ENCODE results near the gene ATP6V1A.
"Not testable (repeated sequence)": the region's sequence is repeated elsewhere in the genome, so short reads cannot be mapped to it uniquely, and the experiment has no call there.

The ATP6V1A gene

GRCh38 chr3:113850391-113850790 is 103.6 kb downstream of the ATP6V1A start:
- H3K9ac ChIP-seq (ENCODE audit: low read length); DNase-seq (ENCODE audit: low read depth); H3K9me3 ChIP-seq (ENCODE audit: control insufficient read depth, low read length); H3K36me3 ChIP-seq (ENCODE audit: control insufficient read depth, insufficient read depth, low read length, severe bottlenecking); H3K4me3 ChIP-seq (ENCODE audit: low read length); H3K27me3 ChIP-seq (replicated peaks; ENCODE audit: control insufficient read depth, insufficient read depth, low read length); H3K4me1 ChIP-seq (ENCODE audit: control insufficient read depth, insufficient read depth, low read length): not testable (repeated sequence)

- DNase-seq (ENCODE audit: low read depth), result no peak
Observed at GRCh38 chr3:113852506-113852905, 105.7 kb downstream of the ATP6V1A start.

More at GRCh38 chr3:113852506-113852905, 105.7 kb downstream of the ATP6V1A start:
- Histone ChIP-seq H3K9ac (ENCODE audit: low read length) (no peak overlapping the region), H3K4me1 (ENCODE audit: control insufficient read depth, insufficient read depth, low read length) (no peaks in the 10 kb centered on the region), H3K36me3 (ENCODE audit: control insufficient read depth, insufficient read depth, low read length, severe bottlenecking) (no peaks in the 10 kb centered on the region), H3K9me3 (ENCODE audit: control insufficient read depth, low read length) (no peaks in the 10 kb centered on the region), H3K4me3 (ENCODE audit: low read length) (no peak overlapping the region), H3K27me3 (replicated peaks; ENCODE audit: control insufficient read depth, insufficient read depth, low read length) (peaks cover 3% of the 10 kb centered on the region)

Data from adipocyte (in vitro differentiated cells).